WTC11 (cell line): ENCODE results near the gene MTPN.

Experiments
- ESRRA ChIP-seq: sonication (generic); formaldehyde crosslinking; IDR thresholded peaks from 2 replicates; pipeline ENCODE4 v1.8.1; 2022; ENCODE audit warnings: mild to moderate bottlenecking, missing genetic modification reagents, borderline replicate concordance
- ZNF138 ChIP-seq: sonication (generic); formaldehyde crosslinking; conservative IDR thresholded peaks from 2 replicates; pipeline ENCODE4 v1.8.1; 2022; ENCODE audit warnings: mild to moderate bottlenecking, moderate library complexity, missing genetic modification reagents
- ZNF263 ChIP-seq: sonication (generic); formaldehyde crosslinking; IDR thresholded peaks from 2 replicates; pipeline ENCODE4 v1.8.1; 2022; ENCODE audit warnings: low read depth, mild to moderate bottlenecking, moderate library complexity, missing genetic modification reagents
- TF ChIP-seq, protein P1 (sequence below): fragments of 200-600 bp; IDR thresholded peaks from 2 replicates; pipeline ENCODE4 v1.8.0; 2022; ENCODE audit warnings: antibody characterized with exemption
- TF ChIP-seq, protein P2 (sequence below): sonication (generic); formaldehyde crosslinking; conservative IDR thresholded peaks from 2 replicates; pipeline ENCODE4 v1.8.1; 2022; ENCODE audit warnings: mild to moderate bottlenecking, missing genetic modification reagents
- TF ChIP-seq, protein P3 (sequence below): sonication (generic); formaldehyde crosslinking; IDR thresholded peaks from 2 replicates; pipeline ENCODE4 v1.8.1; 2023; ENCODE audit warnings: mild to moderate bottlenecking, missing genetic modification reagents, borderline replicate concordance

DNA sequence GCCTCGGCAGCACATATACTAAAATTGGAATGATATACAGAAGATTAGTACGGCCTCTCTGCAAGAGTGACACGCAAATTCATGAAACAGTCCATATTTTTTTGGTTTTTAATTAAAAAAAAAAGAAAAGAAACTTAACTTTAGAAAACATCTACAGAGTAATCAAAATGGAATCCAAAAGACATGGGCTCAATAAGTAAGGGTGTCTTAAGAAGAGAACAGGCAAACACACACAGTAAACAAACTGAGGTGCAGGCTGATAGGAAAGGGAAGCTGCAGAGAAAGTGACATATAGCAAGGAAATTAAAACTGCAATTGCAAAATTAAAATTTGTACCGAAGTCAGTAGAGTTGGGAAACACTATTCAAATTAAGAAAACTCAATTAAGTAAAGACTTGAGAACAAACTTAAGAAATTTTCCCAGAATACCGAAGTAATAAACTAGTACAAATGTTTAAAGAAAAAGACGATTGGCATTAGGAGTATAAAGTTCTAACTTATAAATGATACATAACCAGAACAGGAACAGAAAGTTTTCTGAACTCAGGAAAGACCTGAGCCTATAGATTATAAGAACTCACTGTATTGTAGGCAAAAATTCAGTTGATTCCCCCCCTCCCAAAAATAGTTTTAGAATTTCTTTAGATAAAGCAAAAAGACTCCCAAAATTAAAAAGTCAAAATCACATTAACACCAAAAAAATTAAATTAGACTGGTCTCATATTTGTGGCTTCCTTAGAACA, 16.3 kb downstream of the MTPN start:
- TF ChIP-seq, protein P1, sequence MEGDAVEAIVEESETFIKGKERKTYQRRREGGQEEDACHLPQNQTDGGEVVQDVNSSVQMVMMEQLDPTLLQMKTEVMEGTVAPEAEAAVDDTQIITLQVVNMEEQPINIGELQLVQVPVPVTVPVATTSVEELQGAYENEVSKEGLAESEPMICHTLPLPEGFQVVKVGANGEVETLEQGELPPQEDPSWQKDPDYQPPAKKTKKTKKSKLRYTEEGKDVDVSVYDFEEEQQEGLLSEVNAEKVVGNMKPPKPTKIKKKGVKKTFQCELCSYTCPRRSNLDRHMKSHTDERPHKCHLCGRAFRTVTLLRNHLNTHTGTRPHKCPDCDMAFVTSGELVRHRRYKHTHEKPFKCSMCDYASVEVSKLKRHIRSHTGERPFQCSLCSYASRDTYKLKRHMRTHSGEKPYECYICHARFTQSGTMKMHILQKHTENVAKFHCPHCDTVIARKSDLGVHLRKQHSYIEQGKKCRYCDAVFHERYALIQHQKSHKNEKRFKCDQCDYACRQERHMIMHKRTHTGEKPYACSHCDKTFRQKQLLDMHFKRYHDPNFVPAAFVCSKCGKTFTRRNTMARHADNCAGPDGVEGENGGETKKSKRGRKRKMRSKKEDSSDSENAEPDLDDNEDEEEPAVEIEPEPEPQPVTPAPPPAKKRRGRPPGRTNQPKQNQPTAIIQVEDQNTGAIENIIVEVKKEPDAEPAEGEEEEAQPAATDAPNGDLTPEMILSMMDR = no peak
- TF ChIP-seq ESRRA (CRISPR knock-in tag) (no peak), ZNF138 (no peak), ZNF263 (CRISPR knock-in tag) (no peak)
- TF ChIP-seq, protein P2, sequence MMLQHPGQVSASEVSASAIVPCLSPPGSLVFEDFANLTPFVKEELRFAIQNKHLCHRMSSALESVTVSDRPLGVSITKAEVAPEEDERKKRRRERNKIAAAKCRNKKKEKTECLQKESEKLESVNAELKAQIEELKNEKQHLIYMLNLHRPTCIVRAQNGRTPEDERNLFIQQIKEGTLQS (CRISPR knock-in tag) = no peak
- TF ChIP-seq, protein P3, sequence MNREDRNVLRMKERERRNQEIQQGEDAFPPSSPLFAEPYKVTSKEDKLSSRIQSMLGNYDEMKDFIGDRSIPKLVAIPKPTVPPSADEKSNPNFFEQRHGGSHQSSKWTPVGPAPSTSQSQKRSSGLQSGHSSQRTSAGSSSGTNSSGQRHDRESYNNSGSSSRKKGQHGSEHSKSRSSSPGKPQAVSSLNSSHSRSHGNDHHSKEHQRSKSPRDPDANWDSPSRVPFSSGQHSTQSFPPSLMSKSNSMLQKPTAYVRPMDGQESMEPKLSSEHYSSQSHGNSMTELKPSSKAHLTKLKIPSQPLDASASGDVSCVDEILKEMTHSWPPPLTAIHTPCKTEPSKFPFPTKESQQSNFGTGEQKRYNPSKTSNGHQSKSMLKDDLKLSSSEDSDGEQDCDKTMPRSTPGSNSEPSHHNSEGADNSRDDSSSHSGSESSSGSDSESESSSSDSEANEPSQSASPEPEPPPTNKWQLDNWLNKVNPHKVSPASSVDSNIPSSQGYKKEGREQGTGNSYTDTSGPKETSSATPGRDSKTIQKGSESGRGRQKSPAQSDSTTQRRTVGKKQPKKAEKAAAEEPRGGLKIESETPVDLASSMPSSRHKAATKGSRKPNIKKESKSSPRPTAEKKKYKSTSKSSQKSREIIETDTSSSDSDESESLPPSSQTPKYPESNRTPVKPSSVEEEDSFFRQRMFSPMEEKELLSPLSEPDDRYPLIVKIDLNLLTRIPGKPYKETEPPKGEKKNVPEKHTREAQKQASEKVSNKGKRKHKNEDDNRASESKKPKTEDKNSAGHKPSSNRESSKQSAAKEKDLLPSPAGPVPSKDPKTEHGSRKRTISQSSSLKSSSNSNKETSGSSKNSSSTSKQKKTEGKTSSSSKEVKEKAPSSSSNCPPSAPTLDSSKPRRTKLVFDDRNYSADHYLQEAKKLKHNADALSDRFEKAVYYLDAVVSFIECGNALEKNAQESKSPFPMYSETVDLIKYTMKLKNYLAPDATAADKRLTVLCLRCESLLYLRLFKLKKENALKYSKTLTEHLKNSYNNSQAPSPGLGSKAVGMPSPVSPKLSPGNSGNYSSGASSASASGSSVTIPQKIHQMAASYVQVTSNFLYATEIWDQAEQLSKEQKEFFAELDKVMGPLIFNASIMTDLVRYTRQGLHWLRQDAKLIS (CRISPR knock-in tag) = no peak
